Cardiac septum (tissue), 1 donor: ENCODE measurements around the gene FAM161A. TPM values are rescaled to one million over a fixed set of nuclear protein-coding genes. Genes with fewer than 3 reads are reported as not detected.
"Not testable (repeated sequence)": the region's sequence is repeated elsewhere in the genome, so short reads cannot be mapped to it uniquely, and the experiment has no call there.

Experiments
- DNase-seq: peaks from one replicate; pipeline ENCODE4 v3.0.0-alpha.2; 2020; ENCODE audit warnings: low spot score
- intact Hi-C: fragments of 100-400 bp; cut with DNase I; formaldehyde crosslinking; loops from one replicate; pipeline ENCODE4 v1.14.0; 2022
- long read RNA-seq: library from polyadenylated mRNA; unstranded; transcript quantifications from one replicate; pipeline ENCODE4 v2.0.0, GENCODE V29; 2021
- total RNA-seq: library from RNA; stranded (reverse); fragmentation: NEBNext Ultra II Directional; extraction: Animal tissue kit (Norgen Biotek cat#: 25700); gene quantifications from one replicate; pipeline ENCODE4 v1.2.1, GENCODE V29; 2021
- donor health status: DM: no; HTN: no; CAD: no.

FAM161A gene
- 1.9 TPM for total RNA-seq
- long read RNA-seq, partial matches to known transcripts: 4 of 6 reads
- long read RNA-seq, other reads (novel, unspliced or antisense): 0 of 6 reads

GRCh38 chr2:61853847-61854563 lies at the start of gene FAM161A:
Gene FAM161A (minus strand): TSS chr2:61854060. CDS start chr2:61854041, 19 bp downstream.
- intact Hi-C loops: loop anchor here (2.0 to 5.0 kb wide), 2 partner anchors 51 to 317 kb away; partner anchors contain the start of genes COMMD1 and XPO1
- peak; percentile 93 for DNase-seq

GRCh38 chr2:61900281-61900680 lies 46.4 kb upstream of the FAM161A start:
- intact Hi-C loops: no loop called here
- no peak for DNase-seq

GRCh38 chr2:61898810-61899209 lies 45.0 kb upstream of the FAM161A start:
- no peak for DNase-seq
- intact Hi-C loops: no loop called here

GRCh38 chr2:61888267-61889055 lies 34.6 kb upstream of the FAM161A start, which contains the start of gene CCT4:
Gene CCT4 (minus strand): TSS chr2:61888656. CDS start chr2:61888507, 149 bp downstream.
- intact Hi-C loops: loop anchor here (5.0 kb wide), 1 partner anchor 351 kb away; the partner anchor contains the start of gene XPO1
- peak; percentile 95 for DNase-seq

GRCh38 chr2:61887717-61888266 lies 33.9 kb upstream of the FAM161A start:
- no peak for DNase-seq
- intact Hi-C loops: loop anchor here (5.0 kb wide), 1 partner anchor 350 kb away; the partner anchor contains the start of gene XPO1

- intact Hi-C loops: loop anchor here (5.0 kb wide), 1 partner anchor 349 kb away; the partner anchor contains the start of gene XPO1
These were observed 32.2 kb upstream of the FAM161A start for GRCh38 chr2:61885896-61886603.

GRCh38 chr2:61882850-61883249 lies 29.0 kb upstream of the FAM161A start:
- intact Hi-C loops: no loop called here
- DNase-seq: no peak

More at GRCh38 chr2:61885896-61886603, 32.2 kb upstream of the FAM161A start:
- no peak for DNase-seq

GRCh38 chr2:61879351-61879750 lies 25.5 kb upstream of the FAM161A start:
- DNase-seq, intact Hi-C loops: not testable (repeated sequence)

GRCh38 chr2:61878761-61879160 lies 24.9 kb upstream of the FAM161A start:
- intact Hi-C loops: no loop called here
- DNase-seq: no peak

- no peak for DNase-seq
- intact Hi-C loops: no loop called here
These were observed 23.8 kb upstream of the FAM161A start for GRCh38 chr2:61877571-61878245.

GRCh38 chr2:61876400-61876799 lies 22.5 kb upstream of the FAM161A start:
- intact Hi-C loops: no loop called here
- no peak for DNase-seq

- intact Hi-C loops: not testable (repeated sequence)
These were observed 12.7 kb upstream of the FAM161A start for GRCh38 chr2:61866482-61867089.

GRCh38 chr2:61862085-61862484 lies 8.2 kb upstream of the FAM161A start:
- intact Hi-C loops: no loop called here
- no peak for DNase-seq

More at GRCh38 chr2:61866482-61867089, 12.7 kb upstream of the FAM161A start:
- DNase-seq: not testable (repeated sequence)

- intact Hi-C loops: no loop called here
- no peak for DNase-seq
These were observed 3.4 kb upstream of the FAM161A start for GRCh38 chr2:61857224-61857623.

- intact Hi-C loops: loop anchor here (2.0 kb wide), 1 partner anchor 50 kb away; the partner anchor contains the start of gene COMMD1
- no peak for DNase-seq
These were observed 1.4 kb upstream of the FAM161A start for GRCh38 chr2:61855318-61855613.

GRCh38 chr2:61854564-61855317 lies 881 bp upstream of the FAM161A start:
- intact Hi-C loops: loop anchor here (2.0 to 5.0 kb wide), 2 partner anchors 50 to 317 kb away; partner anchors contain the start of genes COMMD1 and XPO1

GRCh38 chr2:61853086-61853846 lies 594 bp downstream of the FAM161A start:
- intact Hi-C loops: loop anchor here (5.0 kb wide), 1 partner anchor 316 kb away; the partner anchor contains the start of gene XPO1
- DNase-seq: no peak

More at GRCh38 chr2:61854564-61855317, 881 bp upstream of the FAM161A start:
- peak; percentile 90 for DNase-seq
